D721Med (cell line): ENCODE data around the gene PSMA2.

Source experiments
- DNase-seq: peaks from one replicate; pipeline ENCODE4 v3.0.0; 2011; ENCODE audit warnings: low spot score; ENCODE audit not compliant: insufficient read length
- FAIRE-seq: peaks from 2 replicates; lab custom pipeline; 2011; peaks lifted over from hg19 to GRCh38; lab: Jason Lieb, UNC
- CTCF ChIP-seq: IDR thresholded peaks from 2 replicates; pipeline ENCODE4 v1.5.1; 2012; ENCODE audit warnings: mild to moderate bottlenecking, control low read depth; ENCODE audit not compliant: insufficient read depth; ENCODE audit errors: missing control alignments

PSMA2 gene

DNA sequence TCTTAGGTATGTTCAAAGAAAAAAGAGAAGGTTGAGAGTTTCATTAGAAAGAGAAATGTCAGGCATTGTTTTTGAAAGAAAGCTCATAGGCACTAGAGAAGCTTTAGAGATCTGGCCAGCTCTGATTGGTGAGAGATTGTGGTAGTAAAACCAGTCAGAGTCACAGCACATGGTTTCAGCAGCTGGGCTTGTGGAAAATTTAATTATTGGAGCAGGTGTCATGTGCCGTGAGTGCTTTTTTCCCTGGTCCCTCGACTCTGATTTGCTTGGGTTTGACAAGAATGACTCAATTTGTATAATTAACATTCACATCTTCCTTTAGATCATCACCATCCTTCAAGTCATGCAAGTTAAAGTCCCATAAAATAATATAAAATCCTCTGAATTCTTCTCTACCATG lies 35.4 kb upstream of the PSMA2 start:
- no peak for DNase-seq
- no peak for TF ChIP-seq CTCF
- FAIRE-seq = no peak

DNA sequence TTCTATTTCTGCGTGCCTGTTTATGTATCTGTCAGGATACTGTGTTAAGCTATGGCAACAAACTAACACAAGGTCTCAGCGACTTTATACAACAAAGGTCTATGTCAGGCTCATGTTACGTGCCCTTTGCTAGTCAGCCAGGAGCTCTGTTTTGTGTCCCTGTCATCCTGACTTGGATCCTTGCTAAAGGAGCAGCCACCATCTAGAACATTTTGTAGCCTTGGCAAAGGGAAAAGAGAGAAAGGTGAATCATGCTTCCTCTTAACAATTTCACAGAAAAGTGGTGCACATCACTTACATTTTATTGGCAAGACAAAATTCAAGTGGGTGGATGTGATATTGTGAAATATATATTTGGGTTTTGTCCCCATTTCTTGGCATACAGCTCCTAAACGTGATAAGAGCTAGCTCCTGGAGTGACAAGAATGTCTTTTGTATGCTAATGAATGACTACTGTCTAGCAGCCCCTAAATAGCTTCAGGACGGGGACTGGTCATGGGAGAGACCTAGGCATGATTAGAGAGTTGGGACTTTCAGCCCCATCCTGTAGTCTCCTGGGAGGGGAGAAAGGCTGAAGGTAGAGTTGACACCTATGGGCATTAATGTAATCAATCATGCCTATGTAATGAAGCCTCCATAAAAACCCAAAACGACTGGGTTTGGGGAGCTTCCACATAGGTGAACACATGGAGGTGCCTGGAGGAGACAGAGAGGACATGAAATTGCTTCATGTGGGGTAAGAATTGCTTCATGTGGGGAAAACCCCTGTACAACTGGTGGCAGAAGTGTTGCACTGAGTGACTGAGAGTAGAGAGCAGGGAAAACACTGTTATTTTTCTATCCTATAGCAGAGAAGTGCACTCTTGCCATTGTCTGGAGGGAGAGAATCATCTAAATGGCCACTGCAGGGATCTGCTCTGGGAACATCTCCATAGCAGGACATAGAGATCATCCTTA lies 33.2 kb upstream of the PSMA2 start:
- no peak for TF ChIP-seq CTCF
- FAIRE-seq (no peak), DNase-seq (no peak)

GRCh38 chr7:42964293-42964692 lies 32.3 kb upstream of the PSMA2 start:
- no peak for DNase-seq
- TF ChIP-seq CTCF = no peak
- no peak for FAIRE-seq

- DNase-seq (no peak), FAIRE-seq (no peak)
Observed at GRCh38 chr7:42961170-42961569, 29.2 kb upstream of the PSMA2 start.

GRCh38 chr7:42960762-42961161 lies 28.8 kb upstream of the PSMA2 start:
- TF ChIP-seq CTCF = no peak
- FAIRE-seq = no peak

More at GRCh38 chr7:42961170-42961569, 29.2 kb upstream of the PSMA2 start:
- TF ChIP-seq CTCF = no peak

GRCh38 chr7:42959549-42959948 lies 27.6 kb upstream of the PSMA2 start:
- FAIRE-seq = no peak
- DNase-seq = no peak
- TF ChIP-seq CTCF = no peak

More at GRCh38 chr7:42960762-42961161, 28.8 kb upstream of the PSMA2 start:
- DNase-seq = no peak

DNA sequence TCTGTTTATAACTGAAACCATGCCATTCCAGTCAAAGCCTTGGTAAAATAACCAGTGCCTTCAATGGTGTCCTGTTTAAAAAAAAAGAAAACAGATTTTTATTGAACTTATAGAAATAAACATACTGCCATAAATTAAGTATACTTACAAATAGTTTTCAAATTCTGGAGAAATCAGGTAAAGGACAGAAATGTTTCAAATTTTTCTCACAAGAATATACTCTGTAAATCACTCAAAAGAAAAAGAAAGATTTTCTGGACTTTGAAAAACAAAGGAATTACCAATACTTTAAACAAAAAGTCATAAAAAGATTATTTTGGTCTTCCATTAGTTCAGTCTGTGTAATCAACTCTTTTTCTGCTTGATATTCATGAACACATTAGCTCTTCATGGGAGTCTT lies 24.1 kb upstream of the PSMA2 start:
- FAIRE-seq = no peak
- TF ChIP-seq CTCF = no peak
- no peak for DNase-seq
